22Rv1 (cell line): ENCODE results near the gene LTA.

Source experiments
- CTCF ChIP-seq: fragments of 450-650 bp; IDR thresholded peaks from 2 replicates; pipeline ENCODE4 v1.5.1; 2017; ENCODE audit warnings: mild to moderate bottlenecking
- ZFX ChIP-seq: fragments of 450-650 bp; IDR thresholded peaks from 2 replicates; pipeline ENCODE4 v1.6.1; 2017; ENCODE audit warnings: antibody characterized with exemption, borderline replicate concordance

- no peak for TF ChIP-seq CTCF
- TF ChIP-seq ZFX, result no peak
Measured at GRCh38 chr6:31586599-31587281, 14.7 kb downstream of the LTA start.
